ENCODE data around the gene HS3ST2.
"Not testable (repeated sequence)": the region's sequence is repeated elsewhere in the genome, so short reads cannot be mapped to it uniquely, and the experiment has no call there.

The HS3ST2 gene

DNA sequence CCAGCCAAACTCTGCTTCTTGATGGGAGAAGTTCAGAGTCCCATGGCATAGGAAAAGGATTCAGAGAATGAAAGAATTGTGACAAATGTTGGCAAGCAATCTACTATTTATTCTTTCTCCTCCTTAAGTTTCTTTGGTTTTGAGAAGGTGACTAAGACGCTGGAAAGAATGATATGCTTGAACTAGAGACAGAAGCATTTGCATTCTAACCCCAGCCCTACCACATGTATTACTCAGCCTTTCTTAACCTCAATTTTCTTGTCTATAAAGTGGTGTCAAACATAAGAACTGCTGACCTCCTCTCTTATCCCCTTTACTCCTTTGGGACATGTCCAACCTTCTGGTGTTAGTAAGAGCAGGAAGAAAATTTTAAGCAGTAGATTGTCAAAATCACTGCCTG, 124.7 kb downstream of the HS3ST2 start:
- no peak for DNase-seq

DNA sequence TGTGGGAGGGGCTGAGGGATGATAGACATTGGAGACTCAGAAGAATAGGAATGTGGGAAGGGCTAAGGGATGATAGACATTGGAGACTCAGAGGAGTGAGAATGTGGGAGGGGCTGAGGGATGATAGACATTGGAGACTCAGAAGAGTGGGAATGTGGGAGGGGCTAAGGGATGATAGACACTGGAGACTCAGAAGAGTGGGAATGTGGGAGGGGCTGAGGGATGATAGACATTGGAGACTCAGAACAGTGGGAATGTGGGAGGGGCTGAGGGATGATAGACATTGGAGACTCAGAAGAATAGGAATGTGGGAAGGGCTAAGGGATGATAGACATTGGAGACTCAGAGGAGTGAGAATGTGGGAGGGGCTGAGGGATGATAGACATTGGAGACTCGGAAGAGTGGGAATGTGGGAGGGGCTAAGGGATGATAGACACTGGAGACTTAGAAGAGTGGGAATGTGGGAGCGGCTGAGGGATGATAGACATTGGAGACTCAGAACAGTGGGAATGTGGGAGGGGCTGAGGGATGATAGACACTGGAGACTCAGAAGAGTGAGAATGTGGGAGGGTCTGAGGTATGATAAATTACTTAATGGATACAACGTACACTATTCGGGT, 125.9 kb downstream of the HS3ST2 start:
- not testable (repeated sequence) for DNase-seq

DNA sequence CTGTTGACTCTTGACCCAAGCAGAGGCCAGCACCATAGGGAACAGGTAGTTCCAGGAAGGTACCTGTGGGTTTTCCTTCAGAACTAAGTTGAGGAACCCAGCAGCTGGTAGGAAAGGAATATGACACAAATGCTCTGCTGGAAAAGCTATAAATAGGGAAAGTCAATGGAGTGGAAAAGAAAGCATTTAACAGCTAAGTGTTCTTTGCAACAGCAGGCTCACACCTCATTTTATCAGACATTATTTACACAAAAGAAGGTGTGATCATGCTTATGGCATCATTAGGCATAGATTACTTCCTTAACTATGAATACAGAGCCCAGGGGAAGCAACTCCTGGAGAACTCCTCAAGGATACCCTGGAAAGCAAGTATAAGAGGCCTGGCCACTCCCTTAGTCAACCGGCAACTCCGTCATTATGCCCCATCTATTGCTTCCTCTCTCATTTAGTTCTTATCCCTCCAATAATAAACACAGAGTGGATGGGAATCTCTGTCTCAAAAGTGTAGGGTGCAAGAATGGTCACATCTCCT, 128.1 kb downstream of the HS3ST2 start:
- no peak for DNase-seq

DNA sequence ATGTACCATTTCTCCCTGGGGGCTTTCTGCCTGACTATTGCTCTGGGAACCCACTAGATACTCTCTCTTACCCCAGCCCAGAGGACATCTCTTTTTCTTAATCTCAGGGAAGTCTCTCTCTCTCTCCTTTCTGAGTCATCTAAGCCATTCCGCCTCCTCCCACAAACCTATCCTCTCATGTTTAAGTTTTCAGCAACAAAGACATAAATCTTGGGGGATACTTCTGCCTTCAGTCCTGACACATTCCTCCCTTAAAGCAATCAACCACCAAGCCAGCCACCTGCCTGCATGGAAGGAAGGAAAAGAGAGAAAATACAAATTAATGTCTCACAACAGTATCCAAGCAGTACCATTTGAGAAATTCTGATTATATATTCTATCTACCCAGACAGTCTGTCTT, 128.8 kb downstream of the HS3ST2 start:
- DNase-seq: no peak

DNA sequence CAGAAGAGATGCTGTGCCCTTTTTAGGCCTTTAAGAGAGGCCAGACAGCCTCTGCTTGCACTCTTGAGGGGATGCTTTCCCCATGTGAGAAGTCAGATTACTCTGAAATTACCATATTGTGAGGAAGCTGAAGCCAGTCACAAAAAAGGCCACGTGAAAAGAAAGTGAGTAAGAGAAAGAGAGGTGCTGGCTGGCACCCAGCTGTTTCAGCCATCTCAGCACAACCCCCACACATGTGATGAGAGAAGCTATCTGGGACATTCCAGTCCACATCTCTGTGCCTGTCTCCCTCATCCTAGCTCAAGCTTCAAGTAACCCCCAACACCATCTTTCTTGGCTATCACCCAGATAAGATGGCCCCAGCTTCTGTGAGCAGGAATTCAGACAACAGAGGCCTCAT, 131.4 kb downstream of the HS3ST2 start:
- DNase-seq: no peak

DNA sequence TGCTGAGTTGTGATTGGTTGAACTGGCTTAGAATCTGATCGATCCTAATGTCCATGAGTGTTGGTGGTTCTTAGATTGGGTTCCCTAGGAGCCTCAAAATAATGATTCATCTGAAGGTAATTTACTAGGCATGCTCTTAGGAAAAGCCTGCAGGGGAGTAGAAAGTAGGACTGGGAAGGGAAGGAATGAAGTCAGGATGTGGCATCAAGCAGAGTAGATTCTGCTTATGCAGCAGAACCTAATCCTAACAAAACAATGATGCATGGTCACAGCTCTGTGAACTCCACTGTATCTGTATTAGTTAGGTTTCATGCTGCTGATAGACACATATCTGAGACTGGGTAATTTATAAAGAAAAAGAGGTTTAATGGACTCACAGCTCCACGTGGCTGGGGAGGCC, 132.5 kb downstream of the HS3ST2 start:
- DNase-seq: no peak

DNA sequence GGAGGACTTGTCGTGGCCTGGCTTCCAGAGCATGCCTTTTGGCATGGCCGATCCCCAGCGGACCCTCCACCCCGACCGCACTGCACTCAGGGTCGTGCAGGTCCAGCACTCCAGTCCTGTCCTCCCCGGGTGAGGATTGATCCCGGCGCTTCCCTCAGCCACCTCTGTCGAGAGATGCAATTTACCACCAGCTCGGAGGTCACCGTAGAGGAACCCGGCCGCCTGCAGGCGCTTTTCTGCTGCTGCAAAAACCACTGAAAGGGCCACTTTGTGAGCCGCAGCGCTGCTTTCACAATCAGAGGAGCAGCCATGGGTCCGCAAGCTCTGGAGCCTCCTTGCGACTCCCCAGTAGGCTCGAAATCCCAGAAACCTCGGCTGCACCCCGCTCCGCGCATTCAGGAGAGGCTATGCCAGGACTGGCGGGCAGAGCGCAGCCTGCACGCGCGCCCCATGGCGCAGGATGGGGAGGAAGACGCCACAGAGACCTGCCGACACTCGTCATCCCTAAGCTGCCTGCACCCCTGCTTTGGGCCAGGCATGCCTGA, 134.2 kb downstream of the HS3ST2 start:
- no peak for DNase-seq

DNA sequence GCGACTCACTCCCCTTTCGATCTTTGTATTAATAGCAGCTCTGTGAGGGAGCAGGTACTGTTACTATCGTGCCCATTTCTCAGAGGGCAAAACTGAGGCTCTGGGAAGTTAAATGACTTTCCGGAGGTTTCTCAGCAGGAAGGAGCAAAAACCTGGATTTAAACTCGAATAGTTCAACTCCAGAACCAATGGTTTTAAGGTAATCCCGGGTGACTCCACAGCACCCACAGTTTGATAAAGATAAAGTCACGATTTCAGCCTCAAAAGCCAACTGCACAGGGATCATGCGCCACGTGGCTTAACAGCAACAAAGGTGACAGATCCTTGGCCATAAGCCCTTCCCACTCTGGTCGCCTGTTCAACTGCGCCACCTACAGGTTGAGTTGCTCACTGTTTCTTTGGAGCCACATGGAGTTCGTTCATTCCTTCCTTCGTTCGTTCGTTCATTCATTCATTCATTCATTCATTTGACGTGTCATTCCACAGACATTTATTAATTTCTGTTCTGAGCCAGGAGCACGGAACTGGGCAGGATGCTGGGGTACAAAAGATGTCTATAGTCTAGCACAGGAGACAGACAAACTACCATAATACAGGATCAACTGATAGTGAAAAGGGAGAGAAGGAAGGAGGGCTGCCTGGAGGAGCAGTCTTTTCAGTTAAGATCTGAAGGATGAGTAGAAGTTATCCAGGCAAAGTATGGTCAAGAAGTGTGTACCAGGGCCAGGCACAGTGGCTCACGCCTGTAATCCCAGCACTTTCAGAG, 134.8 kb downstream of the HS3ST2 start:
- peak; percentile 71 for DNase-seq

DNA sequence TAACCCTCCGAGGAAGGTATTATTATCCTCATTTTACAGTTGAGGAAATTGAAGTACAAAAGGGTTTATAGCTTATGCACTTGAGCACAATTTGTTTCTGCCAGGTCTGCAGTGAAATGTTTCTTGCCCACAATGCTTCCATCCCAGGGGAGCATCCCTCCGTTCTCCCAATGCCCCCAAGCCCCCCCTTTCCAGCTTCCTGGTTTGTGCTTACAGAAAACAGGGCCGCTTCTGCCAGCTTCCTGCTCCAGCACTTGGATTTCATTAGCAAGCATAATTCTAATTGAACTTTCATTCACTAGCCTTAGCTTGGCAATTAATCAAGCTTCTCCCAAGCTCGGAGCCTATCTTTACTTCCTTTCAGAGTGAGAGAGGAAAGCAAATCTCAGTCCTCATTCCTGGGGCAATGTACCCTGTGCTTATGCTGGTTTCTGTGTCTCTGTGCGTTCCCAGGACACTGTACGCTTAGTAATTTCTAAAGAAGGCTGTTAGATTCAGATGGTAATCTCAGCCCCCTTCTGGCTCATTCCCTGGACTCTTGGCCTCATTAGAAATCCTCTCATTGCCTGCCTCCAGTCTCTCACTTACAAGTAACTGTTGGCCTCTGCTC, 141.6 kb downstream of the HS3ST2 start:
- DNase-seq: no peak

DNA sequence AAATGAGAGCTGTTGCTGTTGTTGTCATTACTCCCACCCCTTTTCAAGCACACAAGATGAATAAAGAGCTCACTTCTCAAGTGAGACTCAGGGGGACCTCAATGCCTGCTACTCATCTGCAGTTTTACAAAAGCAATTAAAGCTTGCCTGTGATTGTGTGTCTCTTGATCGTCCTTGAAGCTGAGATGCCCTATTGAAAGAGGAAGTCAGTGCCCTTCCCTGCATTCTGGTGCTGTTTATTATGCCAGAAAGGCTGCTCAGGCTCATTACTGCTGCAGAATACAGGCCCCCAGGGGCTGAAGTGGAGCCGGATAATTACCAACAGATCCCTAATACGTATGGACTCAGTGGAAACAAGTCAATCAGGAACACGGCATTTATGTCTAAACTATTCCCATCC, 147.2 kb downstream of the HS3ST2 start:
- DNase-seq: peak; percentile 8

DNA sequence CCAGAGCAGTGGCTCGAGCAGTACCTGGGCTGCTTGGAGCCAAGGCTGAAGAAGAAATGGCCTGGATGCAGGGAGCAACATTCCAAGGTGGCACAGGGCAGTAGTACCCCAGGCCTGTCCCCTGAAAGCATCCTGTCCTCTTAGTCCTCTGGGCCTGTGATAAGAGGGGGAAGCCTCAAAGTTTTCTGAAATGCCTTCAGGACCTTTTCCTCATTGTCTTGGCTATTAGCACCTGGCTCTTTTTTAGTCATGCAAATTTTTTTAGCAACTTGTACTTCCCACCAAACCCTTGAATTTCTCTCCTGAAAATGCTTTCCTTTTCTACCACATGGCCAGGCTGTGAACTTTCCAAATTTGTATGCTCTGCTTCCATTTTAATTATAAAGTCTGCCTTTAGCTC, 148.9 kb downstream of the HS3ST2 start:
- DNase-seq: no peak
